Kidney (tissue), 14 donors: ENCODE results near the gene TMEM125. TPM values are rescaled to one million over a fixed set of nuclear protein-coding genes. Genes with fewer than 3 reads are reported as not detected.

Source experiments
- DNase-seq, 5 donors: peaks; one replicate each; pipeline ENCODE4 v3.0.0-alpha.2; 2013 to 2020
- FAIRE-seq: peaks from 2 replicates; lab custom pipeline; 2012; peaks lifted over from hg19 to GRCh38; lab: Jason Lieb, UNC
- H3K27ac ChIP-seq, 2 donors: one replicate each; pipeline ENCODE4 v1.7.0; 2013; ENCODE audit warnings: low read depth in 2 of 2, low read length in 2 of 2, inconsistent platforms in 1 of 2
- H3K27me3 ChIP-seq: one replicate; pipeline ENCODE4 v1.7.1; 2013; ENCODE audit warnings: low read length, inconsistent platforms; ENCODE audit not compliant: control insufficient read depth, insufficient read depth
- H3K36me3 ChIP-seq, 3 donors: one replicate each; pipeline versions ENCODE4 v1.7.0 to v1.7.1; 2013; ENCODE audit warnings: low read length in 3 of 3, control low read depth in 1 of 3, inconsistent platforms in 1 of 3; ENCODE audit not compliant: insufficient read depth in 3 of 3, control insufficient read depth in 2 of 3
- H3K4me1 ChIP-seq, 3 donors: one replicate each; pipeline versions ENCODE4 v1.7.0 to v1.7.1; 2013; ENCODE audit warnings: low read length in 3 of 3, inconsistent platforms in 1 of 3, low read depth in 1 of 3; ENCODE audit not compliant: control insufficient read depth in 2 of 3, insufficient read depth in 2 of 3
- H3K4me3 ChIP-seq, 3 donors: one replicate each; pipeline versions ENCODE4 v1.7.0 to v1.8.1; 2013; ENCODE audit warnings: low read length in 3 of 3, control low read depth in 1 of 3, inconsistent platforms in 1 of 3
- H3K9ac ChIP-seq, 3 donors: one replicate each; pipeline versions ENCODE4 v1.7.0 to v1.7.1; 2013; ENCODE audit warnings: low read length in 3 of 3, control low read depth in 1 of 3, inconsistent platforms in 1 of 3
- H3K9me3 ChIP-seq, 3 donors: one replicate each; pipeline versions ENCODE4 v1.7.0 to v1.7.1; 2013; ENCODE audit warnings: low read length in 3 of 3, control low read depth in 1 of 3, inconsistent platforms in 1 of 3; ENCODE audit not compliant: control insufficient read depth in 2 of 3, insufficient read depth in 1 of 3
- CTCF ChIP-seq: IDR thresholded peaks from 3 replicates; pipeline ENCODE4 v1.5.1; 2012; ENCODE audit warnings: mild to moderate bottlenecking, moderate library complexity, borderline replicate concordance; ENCODE audit not compliant: insufficient read depth; ENCODE audit errors: extremely low read depth
- intact Hi-C: fragments of 100-400 bp; cut with DNase I; formaldehyde crosslinking; loops from one replicate; pipeline ENCODE4 v1.11.1; 2022
- polyA plus RNA-seq: library from polyadenylated mRNA; stranded (reverse); fragments of 350-450 nt; fragmentation: Illumina TruSeq; extraction: RNeasy Lipid Tissue Mini Kit (QIAGEN cat#74804); gene quantifications from one replicate; pipeline ENCODE4 v1.2.3, GENCODE V29; 2014; ENCODE audit warnings: low read depth, low replicate concordance; ENCODE audit not compliant: insufficient read depth
- total RNA-seq: library from RNA; stranded (reverse); fragmentation: NEBNext Ultra II Directional; extraction: Animal tissue kit (Norgen Biotek cat#: 25700); gene quantifications from one replicate; pipeline ENCODE4 v1.2.1, GENCODE V29; 2021
- donor health status: control.
- donor health status: control.
- donor health status: control.
- donor health status: control.
- donor health status: control.
- donor health status: DM: yes; HTN: yes; CAD: no.
- donor health status: Normal renal cell carcinoma (clear cell type).

Gene TMEM125
- total and polyA plus RNA-seq, 2 donors from 2014 or later = 17.5 to 22.0 TPM

DNA sequence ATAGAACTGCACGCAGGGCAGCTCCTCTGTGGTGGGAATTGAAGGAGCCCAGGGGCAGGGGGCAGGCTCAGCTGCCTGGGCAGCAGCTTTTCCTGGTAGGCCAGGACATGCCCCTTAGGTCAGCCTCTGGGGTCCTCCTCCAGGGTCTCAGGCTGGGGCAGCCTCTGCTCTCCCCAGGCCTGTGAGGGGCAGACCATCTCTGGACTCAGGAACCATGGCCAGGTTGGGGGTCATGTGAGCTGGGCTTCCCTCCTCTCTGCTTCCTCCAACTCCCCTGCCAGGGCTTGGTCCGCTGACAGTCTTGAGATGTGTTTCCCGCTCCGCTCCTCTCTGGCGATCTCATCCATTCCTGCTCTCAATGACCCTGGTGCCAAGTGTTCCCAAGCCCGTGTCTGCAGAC lies 9.9 kb downstream of the TMEM125 start:
- intact Hi-C loops = no loop called here
- Histone ChIP-seq H3K9me3 (no peaks in the 10 kb centered on the region), H3K9ac (no peak overlapping the region), H3K36me3 (no peaks in the 10 kb centered on the region), H3K27me3 (no peaks in the 10 kb centered on the region), H3K4me3 (no peak overlapping the region), H3K27ac (peak overlapping the region; percentile 20 to 69), H3K4me1 (peaks cover 0 to 24% (median 17%) of the 10 kb centered on the region in 3 donors)
- DNase-seq (peak in 1 of 5 donors; percentile 44), FAIRE-seq (no peak)
- no peak for TF ChIP-seq CTCF

GRCh38 chr1:43280692-43281091 lies 10.9 kb downstream of the TMEM125 start:
- intact Hi-C loops = no loop called here
- Histone ChIP-seq H3K36me3 (no peaks in the 10 kb centered on the region), H3K9me3 (no peaks in the 10 kb centered on the region), H3K27ac (no peak overlapping the region), H3K4me1 (peaks cover 0 to 24% (median 19%) of the 10 kb centered on the region in 3 donors), H3K9ac (no peak overlapping the region), H3K27me3 (no peaks in the 10 kb centered on the region), H3K4me3 (no peak overlapping the region)
- no peak for FAIRE-seq
- peak in 3 of 5 donors; percentile 4 to 62 (median 36) for DNase-seq
- no peak for TF ChIP-seq CTCF

- Histone ChIP-seq H3K27ac (no peak overlapping the region), H3K9ac (no peak overlapping the region)
- no peak for TF ChIP-seq CTCF
Observed at GRCh38 chr1:43282220-43283195, 12.7 kb downstream of the TMEM125 start.

More at GRCh38 chr1:43282220-43283195, 12.7 kb downstream of the TMEM125 start:
- H3K4me3 ChIP-seq = no peak overlapping the region
- peaks cover 0 to 23% (median 17%) of the 10 kb centered on the region in 3 donors for H3K4me1 ChIP-seq
- H3K9me3 ChIP-seq = no peaks in the 10 kb centered on the region
- H3K36me3 ChIP-seq = no peaks in the 10 kb centered on the region
- DNase-seq (peak in 2 of 5 donors; percentile 29 to 63), FAIRE-seq (no peak)
- no peaks in the 10 kb centered on the region for H3K27me3 ChIP-seq
- intact Hi-C loops = no loop called here
